Measurements from ENCODE around the gene PACSIN2.

PACSIN2 gene

DNA sequence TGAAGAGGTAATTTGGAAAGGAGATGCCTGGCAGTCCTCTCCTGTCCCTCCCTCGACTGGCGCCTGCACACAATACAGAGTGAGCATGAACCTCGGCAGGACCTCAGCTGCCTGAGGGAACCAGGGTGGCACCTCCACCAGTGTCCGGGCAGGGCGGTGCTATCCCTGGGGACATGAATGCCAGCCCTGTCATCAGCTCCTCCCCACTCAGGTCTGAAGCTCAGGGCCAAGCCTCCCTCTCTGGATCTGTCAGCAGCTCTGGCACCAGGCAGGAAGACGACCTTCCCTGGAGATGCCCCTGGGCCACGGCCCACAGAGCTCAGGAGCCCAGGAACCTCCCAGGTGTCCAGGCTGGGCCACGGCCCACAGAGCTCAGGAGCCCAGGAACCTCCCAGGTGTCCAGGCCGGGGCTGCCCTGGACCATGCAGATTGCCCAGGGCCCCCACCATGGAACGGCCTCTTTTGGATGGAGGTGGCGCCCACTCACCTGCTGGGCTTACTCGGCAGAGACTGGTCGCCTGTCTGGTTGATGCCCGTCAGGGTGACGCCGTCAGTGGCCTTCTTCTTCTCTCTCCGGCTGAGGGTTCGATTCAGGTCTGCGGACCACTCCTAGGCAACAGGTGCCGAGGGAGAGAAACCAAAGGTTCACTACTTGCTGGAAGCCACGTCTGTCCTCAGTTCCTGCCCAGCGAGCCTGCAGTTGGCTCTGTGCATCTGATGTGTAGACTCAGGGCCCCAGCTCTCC is 136.2 kb downstream of the PACSIN2 start:
- no peak overlapping the region for H3K4me3 ChIP-seq (ENCODE audit: low read depth, low read length)
- DNase-seq (ENCODE audit: low read depth) = no peak

DNA sequence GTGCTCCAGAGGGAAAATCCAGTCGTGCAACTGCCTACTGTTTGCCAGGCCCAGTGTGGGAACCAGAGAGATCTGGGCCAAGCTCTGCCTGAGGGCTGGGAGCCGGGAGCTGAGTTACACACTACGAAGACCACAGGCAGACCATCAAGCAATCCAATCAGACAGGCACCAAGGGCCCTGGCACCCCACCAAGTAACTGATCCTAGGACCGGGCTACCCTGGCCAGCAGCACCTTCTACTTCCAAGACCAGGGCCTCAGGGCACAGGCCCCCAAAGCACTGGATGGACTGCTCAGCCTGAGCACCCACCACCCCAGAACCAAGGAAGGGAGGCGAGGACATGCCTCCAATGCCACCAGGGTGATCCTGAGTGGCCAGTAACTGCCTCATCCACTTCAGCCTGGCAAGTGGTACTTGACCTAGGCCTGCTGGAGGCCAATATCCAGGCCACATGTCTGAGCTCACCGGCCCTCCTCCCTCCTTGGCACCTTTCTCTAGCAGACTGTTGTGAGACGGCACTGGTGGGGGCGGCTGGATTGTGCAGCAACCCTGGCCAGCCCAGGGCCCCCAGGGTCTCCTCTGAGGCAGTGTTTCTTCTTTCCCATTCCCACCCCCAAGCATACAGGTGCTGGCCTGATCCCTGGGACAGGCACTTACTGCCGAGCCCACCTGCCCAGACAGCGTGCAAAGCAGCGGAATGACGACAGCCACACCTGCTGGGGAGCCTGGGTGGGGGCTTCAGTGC is 137.2 kb downstream of the PACSIN2 start:
- no peak for DNase-seq (ENCODE audit: low read depth)
- H3K4me3 ChIP-seq (ENCODE audit: low read depth, low read length) = no peak overlapping the region

DNA sequence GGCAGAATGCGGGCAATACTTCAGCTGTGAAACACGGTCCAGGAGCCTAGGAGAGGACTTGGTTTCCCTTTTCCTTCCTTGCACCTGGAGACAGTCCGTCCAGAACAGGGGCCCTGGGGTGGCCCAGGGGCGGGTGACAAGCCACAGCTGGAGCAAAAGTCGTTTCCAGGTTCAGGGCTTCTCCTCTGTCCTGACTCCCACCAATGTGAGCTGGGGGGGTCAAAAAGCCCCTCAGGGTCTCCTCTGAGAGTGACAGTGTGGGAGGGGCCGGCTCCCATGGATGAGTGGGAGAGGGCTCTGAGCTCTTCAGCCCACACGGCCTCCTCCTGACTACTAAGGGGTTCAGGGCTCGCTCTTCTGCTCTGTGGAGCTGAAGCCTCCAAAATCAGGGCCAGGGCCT is 137.8 kb downstream of the PACSIN2 start:
- H3K4me3 ChIP-seq (ENCODE audit: low read depth, low read length) = no peak overlapping the region
- no peak for DNase-seq (ENCODE audit: low read depth)

DNA sequence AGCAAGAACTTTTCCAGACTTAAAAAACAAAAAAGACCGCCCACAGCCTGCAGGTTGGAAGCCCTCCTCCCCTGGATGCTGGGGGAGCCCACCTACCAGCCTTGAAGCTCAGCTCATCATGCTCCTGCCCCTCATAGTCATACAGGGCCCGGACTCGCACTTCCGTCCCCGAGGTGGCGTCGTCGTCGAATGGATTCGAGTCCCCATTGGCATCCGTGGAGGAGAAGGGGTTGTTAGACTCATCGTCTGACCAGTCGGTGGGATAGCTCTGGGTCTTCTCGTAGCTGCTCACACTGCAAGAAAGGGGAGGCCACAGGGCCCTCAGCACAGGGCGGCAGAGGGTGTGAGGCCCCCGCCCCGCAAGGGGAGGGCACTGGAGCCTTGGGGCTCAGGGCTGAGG is 138.9 kb downstream of the PACSIN2 start:
- DNase-seq (ENCODE audit: low read depth) = no peak
- H3K4me3 ChIP-seq (ENCODE audit: low read depth, low read length) = no peak overlapping the region

DNA sequence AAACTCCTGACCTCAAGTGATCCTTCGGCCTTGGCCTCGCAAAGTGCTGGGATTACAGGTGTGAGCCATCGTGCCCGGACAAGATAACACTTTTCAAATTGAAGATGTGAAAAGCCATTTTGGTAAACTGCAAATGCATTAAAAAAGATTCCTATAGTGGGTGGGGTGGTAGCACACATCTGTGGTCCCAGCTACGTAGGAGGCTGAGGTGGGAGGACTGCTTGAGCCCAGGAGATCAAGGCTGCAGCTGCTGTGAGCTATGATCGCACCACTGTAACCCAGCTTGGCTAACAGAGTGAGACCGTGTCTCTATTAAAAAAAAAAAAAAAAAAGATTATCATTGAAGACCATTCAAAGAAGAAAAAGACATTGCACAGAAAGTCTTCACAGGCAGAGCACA is 140.9 kb downstream of the PACSIN2 start:
- no peak overlapping the region for H3K4me3 ChIP-seq (ENCODE audit: low read depth, low read length)
- no peak for DNase-seq (ENCODE audit: low read depth)

DNA sequence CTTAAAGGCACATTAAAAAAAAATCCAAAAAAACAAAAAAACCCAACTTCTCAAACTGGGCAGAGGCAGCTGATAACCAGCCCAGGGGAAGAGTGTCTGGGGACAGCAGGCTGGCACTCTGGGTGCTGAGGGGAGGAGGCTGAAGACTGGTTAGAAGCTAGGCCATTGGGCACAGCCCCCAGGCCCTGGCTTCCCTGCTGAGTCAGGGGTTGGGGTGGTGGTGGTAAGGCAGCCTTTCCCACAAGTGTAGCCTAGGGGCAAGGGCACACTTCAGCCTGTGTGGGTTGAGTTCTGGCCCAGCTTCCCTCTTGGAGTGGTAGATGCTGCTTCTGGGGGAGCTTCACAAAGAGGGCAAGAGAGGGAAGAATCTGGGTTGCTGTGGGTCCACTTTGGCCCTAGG is 141.6 kb downstream of the PACSIN2 start:
- no peak overlapping the region for H3K4me3 ChIP-seq (ENCODE audit: low read depth, low read length)
- no peak for DNase-seq (ENCODE audit: low read depth)

DNA sequence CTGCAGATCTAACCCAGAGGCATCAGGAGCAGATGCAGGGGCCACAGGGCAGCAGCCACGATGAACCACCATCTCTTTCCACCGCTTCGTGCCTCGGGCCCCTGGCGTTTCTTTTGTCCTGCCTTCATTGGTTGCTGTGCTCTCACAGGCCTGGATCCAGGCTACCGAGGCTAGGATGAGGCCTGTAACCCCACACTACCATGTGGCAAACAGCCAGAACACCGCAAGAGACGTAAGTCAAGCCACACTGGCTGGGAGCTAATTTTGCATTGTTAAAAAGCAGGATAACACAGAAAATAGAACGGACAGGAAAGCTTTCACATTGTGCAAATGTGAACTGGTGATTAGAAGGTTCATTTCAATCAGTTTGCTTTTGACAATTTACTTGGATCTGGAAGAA is 142.1 kb downstream of the PACSIN2 start:
- no peak for DNase-seq (ENCODE audit: low read depth)
- H3K4me3 ChIP-seq (ENCODE audit: low read depth, low read length) = no peak overlapping the region

DNA sequence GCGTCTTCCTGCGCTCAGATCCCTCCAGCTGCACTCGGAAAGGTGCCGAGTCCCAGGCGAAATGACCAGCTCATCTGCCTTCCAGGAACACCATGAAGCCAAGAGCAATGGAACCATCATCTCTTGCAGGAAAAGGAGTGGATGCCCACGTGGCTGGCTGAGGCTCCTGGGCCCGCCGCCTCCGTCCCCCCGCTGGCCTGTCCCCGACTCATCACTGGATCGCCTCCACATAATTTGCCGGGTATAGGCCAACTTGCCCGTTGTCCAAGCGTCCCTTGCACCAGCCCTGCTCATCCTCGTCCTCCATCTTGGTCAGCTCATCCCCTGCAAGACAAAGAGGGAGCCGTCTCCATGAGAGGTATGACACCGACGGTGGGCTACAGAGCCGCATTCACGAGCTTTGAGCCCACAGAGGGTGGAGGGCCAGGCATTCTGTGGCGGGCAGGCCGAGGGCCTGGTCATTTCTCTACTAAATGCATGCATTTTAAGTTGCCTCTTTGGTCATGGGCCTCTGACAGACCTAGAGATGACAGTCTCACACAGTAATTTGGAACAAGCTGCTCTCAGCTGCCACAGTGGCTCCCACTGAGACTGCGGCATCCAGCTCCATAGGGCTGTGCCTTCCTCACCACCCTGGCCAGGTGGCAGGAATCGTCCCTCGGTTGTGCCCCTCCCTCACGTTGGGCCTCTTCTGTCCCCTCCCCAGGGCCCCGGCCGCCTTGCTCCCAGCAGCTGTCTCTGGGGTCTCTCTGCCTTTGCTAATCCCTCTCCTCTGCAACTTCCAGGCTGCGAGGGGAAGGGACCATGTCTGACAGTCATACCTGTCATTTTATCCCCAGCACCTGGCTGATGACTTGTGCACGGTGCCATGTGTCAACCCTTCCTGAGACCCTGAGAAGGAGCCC is 143.6 kb downstream of the PACSIN2 start:
- DNase-seq (ENCODE audit: low read depth) = no peak
- no peak overlapping the region for H3K4me3 ChIP-seq (ENCODE audit: low read depth, low read length)

DNA sequence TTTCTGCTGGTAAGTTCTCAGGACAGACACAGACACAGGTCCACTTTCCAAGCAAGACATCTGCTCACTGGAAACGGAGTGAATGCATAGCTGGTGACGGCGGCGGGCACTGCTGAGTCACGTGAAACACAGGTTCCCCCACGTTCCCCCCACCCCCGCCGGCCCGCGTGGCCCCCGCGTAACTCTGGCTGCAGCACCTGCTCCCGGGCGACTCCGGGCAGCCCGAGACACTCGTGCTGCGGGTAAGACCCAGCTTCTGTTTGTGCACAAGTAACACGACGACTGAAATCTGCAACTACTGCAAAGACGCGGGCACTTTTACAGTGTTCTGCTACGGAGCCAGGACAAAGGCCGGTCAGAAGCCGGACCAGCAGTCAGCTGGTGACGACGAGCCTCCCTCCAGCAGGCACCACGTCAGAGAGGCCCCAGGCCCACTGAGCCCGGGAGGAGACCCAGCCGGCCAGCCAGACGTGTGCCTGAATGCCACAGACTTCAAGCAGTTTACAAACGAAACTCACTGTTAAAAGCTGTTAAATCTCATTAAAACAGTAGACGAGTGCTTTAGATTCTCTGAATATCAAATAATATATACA is 145.0 kb downstream of the PACSIN2 start:
- H3K4me3 ChIP-seq (ENCODE audit: low read depth, low read length) = no peak overlapping the region
- DNase-seq (ENCODE audit: low read depth) = no peak

DNA sequence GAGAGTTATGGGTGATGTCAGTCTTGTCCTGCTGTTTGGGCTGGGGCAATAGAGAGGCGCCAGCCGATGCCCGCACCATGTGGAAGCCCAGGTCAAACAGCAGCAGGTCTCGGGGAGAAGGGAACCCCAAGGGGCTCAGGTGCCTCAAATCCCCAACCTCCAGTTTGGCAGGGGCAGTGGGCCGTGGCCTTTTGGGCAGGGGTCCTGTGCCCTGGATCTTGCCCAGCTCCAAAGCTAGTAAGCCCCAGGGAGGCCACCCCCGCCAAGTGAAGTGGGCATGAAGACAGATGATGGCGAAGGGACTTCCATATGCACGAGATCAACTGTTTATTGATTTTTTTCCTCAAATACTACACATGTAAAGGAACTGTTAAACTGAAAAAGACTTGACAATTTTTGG is 145.5 kb downstream of the PACSIN2 start:
- no peak overlapping the region for H3K4me3 ChIP-seq (ENCODE audit: low read depth, low read length)
- DNase-seq (ENCODE audit: low read depth) = no peak

DNA sequence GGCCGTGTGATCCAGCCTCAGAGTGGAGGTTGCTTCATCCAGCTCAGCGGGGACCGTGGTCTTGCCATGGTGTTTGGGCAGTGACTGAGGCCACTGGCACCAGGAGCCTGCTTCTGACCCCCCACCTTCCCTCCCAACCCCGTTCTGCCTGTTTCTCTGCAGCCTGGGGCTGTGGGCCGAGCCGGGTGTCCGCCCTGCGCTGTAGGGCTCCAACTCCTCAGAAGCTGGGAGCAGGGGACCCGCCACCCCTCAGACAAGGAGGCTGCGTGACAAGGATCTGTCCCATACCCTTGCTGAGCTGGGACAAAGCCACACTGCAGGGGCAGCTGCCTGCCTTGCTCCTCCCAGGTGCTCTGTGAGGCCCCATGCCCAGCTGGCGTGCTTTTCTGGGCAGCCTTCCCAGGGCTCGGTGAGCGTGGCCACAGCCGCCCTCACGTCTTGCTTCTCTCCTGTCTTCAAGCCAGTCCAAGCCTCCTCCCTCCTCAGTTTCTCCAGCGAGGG is 146.1 kb downstream of the PACSIN2 start:
- no peak for DNase-seq (ENCODE audit: low read depth)
- no peak overlapping the region for H3K4me3 ChIP-seq (ENCODE audit: low read depth, low read length)

DNA sequence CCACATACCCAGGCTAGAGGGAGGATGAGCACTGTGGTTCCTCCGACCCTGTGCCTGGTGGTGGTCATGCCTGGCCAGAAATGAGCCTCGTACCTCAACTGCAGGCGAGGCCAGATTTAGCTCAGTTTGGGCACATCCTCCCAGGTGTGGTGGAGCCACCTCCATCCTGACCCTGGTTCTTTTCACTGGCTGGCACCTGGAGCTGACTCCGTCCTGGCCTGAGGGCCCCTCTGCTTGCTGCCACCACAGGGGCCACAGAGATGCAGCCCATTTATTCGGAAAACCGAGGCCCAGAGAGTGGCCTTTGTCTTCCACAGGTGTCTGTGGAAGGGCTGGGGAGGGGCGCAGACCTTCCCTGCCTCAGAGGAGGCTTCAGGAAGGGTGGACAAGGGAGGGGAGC is 148.8 kb downstream of the PACSIN2 start:
- no peak for DNase-seq (ENCODE audit: low read depth)
- H3K4me3 ChIP-seq (ENCODE audit: low read depth, low read length) = no peak overlapping the region

DNA sequence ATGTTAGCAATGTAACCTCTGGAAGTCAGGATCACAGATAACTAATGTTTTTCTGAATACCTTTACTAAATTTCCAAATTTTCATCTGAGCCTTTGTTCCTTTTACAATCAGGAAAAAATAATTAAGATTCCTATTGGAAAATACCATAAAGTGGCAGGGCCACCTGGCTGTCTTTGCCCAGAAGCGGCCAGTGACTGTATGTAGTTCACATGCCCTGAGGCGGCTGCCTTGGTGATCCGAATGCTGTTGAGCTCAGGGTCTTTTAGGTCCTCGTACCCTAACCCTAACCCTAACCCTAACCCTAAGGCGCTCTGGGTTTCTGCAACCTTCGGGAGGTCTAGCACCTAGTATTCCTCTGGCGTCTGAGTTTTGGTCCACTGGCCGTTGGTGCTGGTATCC is 149.4 kb downstream of the PACSIN2 start:
- no peak for DNase-seq (ENCODE audit: low read depth)
- no peak overlapping the region for H3K4me3 ChIP-seq (ENCODE audit: low read depth, low read length)

DNA sequence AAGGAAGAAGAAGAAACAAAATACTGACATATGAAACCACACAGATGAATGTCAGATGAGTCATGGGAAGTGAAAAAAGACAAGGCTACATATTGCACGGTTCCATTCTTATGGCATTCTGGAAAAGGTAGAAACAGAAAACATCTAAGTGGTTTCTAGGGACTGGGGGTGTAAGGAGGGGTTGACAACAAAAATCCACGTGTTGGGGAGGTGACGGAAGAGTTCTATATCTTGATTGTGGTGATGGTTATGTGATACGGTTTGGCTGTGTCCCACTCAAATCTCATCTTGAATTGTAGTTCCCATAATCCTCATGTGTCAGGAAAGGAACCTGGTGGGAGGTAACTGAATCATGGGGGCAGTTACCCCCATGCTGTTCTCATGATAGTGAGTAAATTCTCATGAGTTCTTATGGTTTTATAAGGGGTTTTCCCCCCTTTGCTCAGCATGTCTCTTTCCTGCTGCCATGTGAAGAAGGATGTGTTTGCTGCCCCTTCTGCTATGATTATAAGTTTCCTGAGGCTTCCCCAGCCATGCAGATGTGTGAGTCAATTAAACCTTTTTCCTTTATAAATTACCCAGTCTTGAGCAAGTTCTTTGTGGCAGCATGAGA is 151.5 kb downstream of the PACSIN2 start:
- no peak overlapping the region for H3K4me3 ChIP-seq (ENCODE audit: low read depth, low read length)
- peak; percentile 74 for DNase-seq (ENCODE audit: low read depth)

DNA sequence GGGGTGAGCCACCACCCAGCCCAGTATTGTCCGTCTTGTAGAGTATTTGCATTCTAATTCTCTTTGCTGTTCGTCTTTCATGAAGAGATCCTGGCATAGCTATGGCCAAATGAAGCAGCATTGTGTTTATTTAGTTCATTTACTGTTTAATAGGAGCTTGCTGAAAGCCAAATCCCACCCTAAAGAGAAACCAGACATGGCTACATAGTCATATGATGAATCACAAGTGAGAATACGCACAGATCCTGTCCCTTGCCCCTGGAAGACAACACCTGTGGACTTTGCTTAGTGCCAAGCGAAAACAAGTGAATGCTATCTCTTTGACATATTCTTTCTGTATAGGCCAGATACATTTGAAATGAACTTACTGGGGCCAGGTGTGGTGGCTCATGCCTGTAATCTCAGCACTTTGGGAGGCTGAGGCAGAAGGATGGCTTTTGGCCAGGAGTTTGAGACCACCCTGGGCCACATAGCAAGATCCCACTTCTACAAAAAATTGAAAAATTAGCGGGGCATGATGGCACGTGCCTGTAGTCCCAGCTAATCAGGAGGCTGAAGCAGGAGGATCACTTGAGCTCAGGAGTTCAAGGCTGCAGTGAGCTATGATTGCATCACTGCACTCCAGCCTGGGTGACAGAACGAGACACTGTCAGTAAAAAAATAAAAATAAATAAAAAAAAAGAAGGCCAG is 152.8 kb downstream of the PACSIN2 start:
- DNase-seq (ENCODE audit: low read depth) = peak; percentile 36
- H3K4me3 ChIP-seq (ENCODE audit: low read depth, low read length) = no peak overlapping the region

DNA sequence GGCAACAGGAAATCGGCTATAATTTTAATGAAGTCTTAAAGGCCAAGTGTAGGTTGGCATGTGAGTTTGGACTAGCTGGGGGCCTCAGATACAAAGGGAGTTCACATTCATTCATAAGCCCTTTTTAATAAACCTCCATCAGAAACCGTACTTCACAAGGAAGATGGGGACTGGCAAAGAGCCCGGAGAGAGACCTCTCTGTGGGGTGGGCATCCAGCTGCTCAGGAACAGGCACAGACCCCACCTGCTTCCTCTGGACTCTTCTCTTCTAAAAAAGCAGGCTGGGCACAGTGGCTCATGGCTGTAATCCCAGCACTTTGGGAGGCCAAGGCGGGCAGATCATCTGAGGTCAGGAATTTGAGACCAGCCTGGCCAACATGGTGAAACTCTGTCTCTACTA is 154.0 kb downstream of the PACSIN2 start:
- no peak for DNase-seq (ENCODE audit: low read depth)
- no peak overlapping the region for H3K4me3 ChIP-seq (ENCODE audit: low read depth, low read length)

DNA sequence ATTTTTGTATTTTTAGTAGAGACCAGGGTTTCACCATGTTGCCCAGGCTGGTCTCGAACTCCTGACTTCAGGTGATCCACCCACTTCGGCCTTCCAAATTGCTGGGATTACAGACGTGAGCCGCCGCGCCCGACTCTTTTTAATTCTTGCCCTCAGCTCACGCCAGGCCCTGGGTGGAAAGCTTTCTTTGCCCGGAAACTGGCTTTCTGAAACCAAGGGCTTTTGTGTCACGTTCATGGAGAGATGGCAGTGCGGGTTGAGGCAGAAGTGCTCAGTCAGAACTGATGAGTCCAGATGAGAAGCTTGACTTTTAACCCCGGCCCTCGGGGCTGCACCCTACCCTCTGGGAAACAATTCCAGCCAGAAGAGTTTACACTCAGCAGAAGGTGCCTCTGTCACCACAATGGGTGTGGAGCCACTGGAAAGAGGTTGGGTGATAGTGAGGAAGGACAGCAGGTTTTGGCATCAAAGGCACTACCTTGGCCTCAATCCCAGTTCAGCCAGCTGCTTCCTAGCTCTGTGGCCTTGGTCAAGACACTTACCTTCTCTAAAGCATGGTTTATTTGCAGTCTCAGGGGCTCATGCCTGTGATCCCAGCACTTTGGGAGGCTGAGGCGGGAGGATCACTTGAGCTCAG is 157.0 kb downstream of the PACSIN2 start:
- H3K4me3 ChIP-seq (ENCODE audit: low read depth, low read length) = no peak overlapping the region

More for the DNA sequence above, 157.0 kb downstream of the PACSIN2 start:
- no peak for DNase-seq (ENCODE audit: low read depth)

All from skeletal muscle cell (primary cell).